WTC11 (cell line): ENCODE data around the gene BRPF1. TPM values are rescaled to one million over a fixed set of nuclear protein-coding genes. Genes with fewer than 3 reads are reported as not detected.

ENCODE experiments used
- ATAC-seq: fragments of 200-7000 bp; cut with Tn5 transposase; 2 replicates; pipeline ENCODE4 v1.10.0; 2021; ENCODE audit warnings: mild to moderate bottlenecking, moderate library complexity
- CTCF ChIA-PET: fragments of 300-600 bp; sonication (Branson Sonifier 250); formaldehyde crosslinking; loops from one replicate; lab custom pipeline; 2021; ENCODE audit warnings: antibody characterized with exemption; lab: Charles Lee
- POLR2A ChIA-PET: fragments of 350-600 bp; sonication (Branson Sonifier 250); formaldehyde crosslinking; loops from one replicate; lab custom pipeline; 2021; ENCODE audit warnings: antibody characterized with exemption; lab: Charles Lee
- DNase-seq: peaks from one replicate; pipeline ENCODE4 v3.0.0; 2021; ENCODE audit warnings: low spot score
- H3K27ac Mint-ChIP-seq: 2 replicates; pipeline ENCODE4 v1.8.0; 2021; ENCODE audit warnings: mixed read lengths
- H3K27me3 Mint-ChIP-seq: 2 replicates; pipeline ENCODE4 v1.8.0; 2021; ENCODE audit warnings: low read depth, mild to moderate bottlenecking, moderate library complexity, mixed read lengths
- H3K36me3 Mint-ChIP-seq: 2 replicates; pipeline ENCODE4 v1.8.0; 2021; ENCODE audit warnings: mixed read lengths
- H3K4me1 Mint-ChIP-seq: 2 replicates; pipeline ENCODE4 v1.8.0; 2022; ENCODE audit warnings: mixed read lengths
- H3K4me3 Mint-ChIP-seq: 2 replicates; pipeline ENCODE4 v1.8.0; 2021; ENCODE audit warnings: mild to moderate bottlenecking, moderate library complexity, mixed read lengths
- H3K9me3 Mint-ChIP-seq: 2 replicates; pipeline ENCODE4 v1.8.0; 2021; ENCODE audit warnings: mixed read lengths
- ARID4B ChIP-seq: sonication (generic); formaldehyde crosslinking; IDR thresholded peaks from 2 replicates; pipeline ENCODE4 v1.8.0; 2023; ENCODE audit warnings: missing genetic modification reagents, mild to moderate bottlenecking, borderline replicate concordance
- CDX4 ChIP-seq: fragments of 250-450 bp; sonication (Bioruptor Pico); IDR thresholded peaks from 2 replicates; pipeline ENCODE4 v1.9.0; 2021; ENCODE audit warnings: moderate library complexity, mild to moderate bottlenecking, inconsistent platforms, borderline replicate concordance
- CREB1 ChIP-seq: sonication (generic); formaldehyde crosslinking; IDR thresholded peaks from 2 replicates; pipeline ENCODE4 v1.8.0; 2023; ENCODE audit warnings: mild to moderate bottlenecking, missing genetic modification reagents
- E2F1 ChIP-seq: sonication (generic); formaldehyde crosslinking; IDR thresholded peaks from 2 replicates; pipeline ENCODE4 v1.8.0; 2022; ENCODE audit warnings: mild to moderate bottlenecking, missing genetic modification reagents
- ERG ChIP-seq: fragments of 250-450 bp; sonication (Bioruptor Pico); IDR thresholded peaks from 2 replicates; pipeline ENCODE4 v1.8.0; 2021; ENCODE audit warnings: mild to moderate bottlenecking
- GABPB1 ChIP-seq: sonication (generic); formaldehyde crosslinking; IDR thresholded peaks from 2 replicates; pipeline ENCODE4 v1.8.1; 2023; ENCODE audit warnings: mild to moderate bottlenecking, missing genetic modification reagents
- MLX ChIP-seq: sonication (generic); formaldehyde crosslinking; IDR thresholded peaks from 2 replicates; pipeline ENCODE4 v1.8.1; 2023; ENCODE audit warnings: mild to moderate bottlenecking, missing genetic modification reagents, moderate library complexity
- PRDM15 ChIP-seq: sonication (generic); formaldehyde crosslinking; IDR thresholded peaks from 2 replicates; pipeline ENCODE4 v1.8.0; 2022; ENCODE audit warnings: missing genetic modification reagents
- RELA ChIP-seq: sonication (generic); formaldehyde crosslinking; IDR thresholded peaks from 2 replicates; pipeline ENCODE4 v1.8.1; 2022; ENCODE audit warnings: missing genetic modification reagents, mild to moderate bottlenecking, borderline replicate concordance
- SMAD3 ChIP-seq: sonication (generic); formaldehyde crosslinking; IDR thresholded peaks from 2 replicates; pipeline ENCODE4 v1.8.0; 2022; ENCODE audit warnings: missing genetic modification reagents, mild to moderate bottlenecking, borderline replicate concordance
- TEAD1 ChIP-seq: sonication (generic); formaldehyde crosslinking; IDR thresholded peaks from 2 replicates; pipeline ENCODE4 v1.8.0; 2022; ENCODE audit warnings: mild to moderate bottlenecking, missing genetic modification reagents
- ZBTB43 ChIP-seq: sonication (generic); formaldehyde crosslinking; IDR thresholded peaks from 2 replicates; pipeline ENCODE4 v1.8.1; 2023; ENCODE audit warnings: mild to moderate bottlenecking, missing genetic modification reagents
- ZMAT4 ChIP-seq: fragments of 250-450 bp; sonication (Bioruptor Pico); IDR thresholded peaks from 2 replicates; pipeline ENCODE4 v1.9.0; 2021; ENCODE audit warnings: mild to moderate bottlenecking
- ZNF263 ChIP-seq: sonication (generic); formaldehyde crosslinking; IDR thresholded peaks from 2 replicates; pipeline ENCODE4 v1.8.1; 2022; ENCODE audit warnings: low read depth, mild to moderate bottlenecking, moderate library complexity, missing genetic modification reagents
- ZNF396 ChIP-seq: fragments of 250-450 bp; sonication (Bioruptor Pico); IDR thresholded peaks from 2 replicates; pipeline ENCODE4 v1.8.0; 2021; ENCODE audit warnings: mild to moderate bottlenecking, moderate library complexity, borderline replicate concordance
- ZNF425 ChIP-seq: fragments of 250-450 bp; sonication (Bioruptor Pico); conservative IDR thresholded peaks from 2 replicates; pipeline ENCODE4 v1.9.0; 2021; ENCODE audit warnings: mild to moderate bottlenecking
- total RNA-seq: library from RNA; stranded (reverse); gene quantifications from 3 replicates; pipeline ENCODE4 v1.2.3, GENCODE V29; 2021

Gene BRPF1
- total RNA-seq, 1 experiment from 2014 or later = 22.8 TPM

- H3K4me1 Mint-ChIP-seq = peaks cover 18% of the 10 kb centered on the region
- peak; percentile 90 for ATAC-seq
- no peaks in the 10 kb centered on the region; the same call in 1 of the 2 replicates for H3K27me3 Mint-ChIP-seq
- no peaks in the 10 kb centered on the region for H3K9me3 Mint-ChIP-seq
- peak within 1 kb of the TSS; percentile 94 for H3K4me3 Mint-ChIP-seq
- CTCF ChIA-PET = interaction anchor here (0.7 to 1.6 kb wide), 11 partner anchors 10 to 292 kb away, joined by 3 to 11 read pairs (median 4); partner anchors contain the start of genes CAMK1, CRELD1 and OGG1
- DNase-seq = peak; percentile 89
- H3K36me3 Mint-ChIP-seq = peaks cover 40% of the 10 kb centered on the region
- POLR2A ChIA-PET = interaction anchor here (0.5 to 1.8 kb wide), 16 partner anchors 9 to 1922 kb away, joined by 3 to 11 read pairs (median 4); partner anchors contain the start of genes CAMK1 and OGG1
- H3K27ac Mint-ChIP-seq = peak within 1 kb of the TSS; percentile 100
- TF ChIP-seq ERG (CRISPR knock-in tag) = no peak
- no peak for TF ChIP-seq ZMAT4 (CRISPR knock-in tag)
- no peak for TF ChIP-seq ZNF425 (CRISPR knock-in tag)
- no peak for TF ChIP-seq CDX4
- no peak for TF ChIP-seq ZNF396 (CRISPR knock-in tag)
- no peak for TF ChIP-seq TEAD1 (CRISPR knock-in tag)
- TF ChIP-seq ARID4B (CRISPR knock-in tag) = 0 out of 2 replicates have a peak, but pooled peaks have one; percentile 14
- no peak for TF ChIP-seq SMAD3 (CRISPR knock-in tag)
- TF ChIP-seq ZNF263 (CRISPR knock-in tag) = no peak
- no peak for TF ChIP-seq E2F1 (CRISPR knock-in tag)
- no peak for TF ChIP-seq PRDM15 (CRISPR knock-in tag)
- TF ChIP-seq ZBTB43 = 0 out of 2 replicates have a peak, but pooled peaks have one; percentile 9
- no peak for TF ChIP-seq MLX
- no peak for TF ChIP-seq RELA (CRISPR knock-in tag)
- no peak for TF ChIP-seq CREB1 (CRISPR knock-in tag)
- peak; percentile 42; the same call in 1 of the 2 replicates for TF ChIP-seq GABPB1 (CRISPR knock-in tag)
Measured at GRCh38 chr3:9792405-9793160, 61.0 kb downstream of the BRPF1 start, which contains the start of the genes ARPC4 and TADA3. ARPC4 (plus strand) TSS chr3:9793082; CDS start chr3:9793122, 40 bp downstream. TADA3 (minus strand) TSS chr3:9792473; CDS start chr3:9791466, 1,007 bp downstream.
